ENCODE data around the gene RBM20.
"Not testable (repeated sequence)": the region's sequence is repeated elsewhere in the genome, so short reads cannot be mapped to it uniquely, and the experiment has no call there.

RBM20 gene

GRCh38 chr10:110649347-110650264 is 5.5 kb downstream of the RBM20 start:
- no peak for DNase-seq (ENCODE audit: low read depth)

- DNase-seq (ENCODE audit: low read depth): no peak
These were observed 6.1 kb downstream of the RBM20 start for GRCh38 chr10:110650265-110650668.

DNA sequence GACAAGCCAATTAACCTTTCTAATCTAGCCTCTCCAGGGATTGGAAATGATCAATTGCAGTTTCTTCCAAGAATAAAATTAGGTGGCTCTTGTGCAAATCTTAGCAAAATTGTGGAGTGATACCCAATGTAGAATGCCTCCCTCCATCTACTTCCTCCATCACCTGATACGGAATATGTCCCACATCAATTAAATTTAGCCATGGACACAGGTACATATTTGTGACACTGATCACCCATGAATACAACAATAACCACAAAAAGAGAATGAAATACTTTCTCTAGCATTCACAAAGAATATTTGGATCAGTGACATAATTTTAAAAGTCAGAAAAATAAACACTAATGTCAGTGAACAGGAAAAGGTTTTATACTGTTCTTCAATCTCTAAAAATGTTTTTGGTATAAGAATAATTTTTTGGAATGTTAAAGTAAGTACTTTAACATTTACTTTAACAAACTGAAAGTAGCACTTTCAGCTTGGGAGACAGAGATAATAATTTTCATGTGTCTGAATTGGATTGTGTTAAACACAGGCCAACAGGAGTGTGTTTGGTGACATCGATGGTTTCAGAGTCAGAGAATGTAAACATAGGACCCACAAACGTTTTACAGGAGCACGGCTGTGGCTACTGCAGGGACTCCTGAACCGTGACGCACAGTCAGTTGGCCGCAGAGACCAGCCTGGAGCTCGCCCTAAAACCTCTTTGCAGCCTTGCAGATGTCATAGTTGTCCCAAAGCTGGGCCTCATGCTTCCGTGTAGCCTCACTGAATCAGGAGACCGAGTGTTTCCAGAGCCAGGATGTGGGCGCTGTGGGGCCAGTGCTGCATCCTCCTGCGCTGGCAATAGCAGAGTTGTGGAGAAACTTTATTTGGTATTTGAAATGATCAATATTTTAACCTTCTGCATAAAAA is 7.2 kb downstream of the RBM20 start:
- DNase-seq (ENCODE audit: low read depth): no peak

DNA sequence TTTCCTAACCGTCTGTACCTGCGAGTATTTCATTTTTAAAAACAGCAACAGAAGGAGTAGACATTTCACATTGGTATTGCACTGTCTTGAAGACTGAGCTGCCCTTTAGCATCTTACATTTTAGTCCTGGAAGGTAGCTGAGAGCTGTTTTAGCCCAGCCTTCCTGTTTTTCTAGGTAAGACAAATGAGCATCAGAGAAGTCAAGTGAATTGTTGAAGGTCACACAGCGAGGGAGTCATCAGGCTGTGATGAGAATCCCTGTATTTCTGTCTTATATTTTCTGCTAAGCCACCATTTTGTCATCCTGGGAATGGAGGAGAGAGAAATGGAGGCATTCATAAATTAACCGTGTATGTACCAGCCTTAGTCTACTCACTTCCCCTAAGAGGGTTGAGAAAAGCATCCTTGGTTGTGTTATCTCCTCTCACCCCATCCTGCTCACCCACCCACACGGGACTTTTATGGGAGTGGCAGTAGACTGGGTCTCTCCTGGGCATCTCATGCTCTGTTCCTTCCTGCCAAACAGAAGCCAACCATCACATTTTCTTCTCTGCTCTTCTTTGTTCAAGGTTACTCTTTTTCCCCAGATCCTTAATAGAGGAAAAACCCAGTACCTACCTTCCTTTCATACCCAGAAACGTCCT is 8.5 kb downstream of the RBM20 start:
- no peak for DNase-seq (ENCODE audit: low read depth)

DNA sequence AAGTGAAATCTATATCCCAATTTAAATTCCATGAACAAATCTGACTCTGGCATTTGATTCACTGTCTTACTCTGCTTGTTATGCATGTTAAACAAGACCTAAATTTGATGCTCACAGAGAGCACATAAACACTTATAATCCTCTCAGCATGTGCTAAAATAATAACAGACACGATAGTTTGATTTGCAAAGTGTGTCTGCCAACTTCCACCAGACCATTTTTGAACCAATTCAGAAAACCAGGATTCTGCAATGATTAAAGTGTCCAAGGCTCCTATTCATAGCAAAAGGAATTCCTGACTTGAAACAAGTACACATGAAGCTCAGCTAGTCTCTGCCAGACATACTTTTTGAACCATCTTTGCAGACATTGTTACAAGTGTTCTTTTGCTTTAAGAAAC is 11.2 kb downstream of the RBM20 start:
- no peak for DNase-seq (ENCODE audit: low read depth)

DNA sequence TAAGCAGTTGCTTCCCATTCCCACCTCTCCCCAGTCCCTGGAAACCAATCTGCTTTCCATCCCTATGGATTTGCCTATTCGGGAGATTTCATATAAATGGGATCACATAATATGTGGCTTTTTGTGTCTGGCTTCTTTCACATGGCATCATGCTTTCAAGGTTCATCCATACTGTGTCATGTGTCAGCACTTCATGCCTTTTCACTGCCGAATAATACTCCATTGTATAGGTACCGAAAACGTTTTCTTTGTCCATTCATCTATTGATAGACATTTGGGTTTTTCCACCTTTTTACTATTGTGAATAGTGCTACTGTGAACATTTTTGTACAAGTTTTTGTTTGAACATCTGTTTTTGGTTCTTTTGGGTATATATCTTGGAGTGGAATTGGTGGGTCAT is 12.5 kb downstream of the RBM20 start:
- no peak for DNase-seq (ENCODE audit: low read depth)

DNA sequence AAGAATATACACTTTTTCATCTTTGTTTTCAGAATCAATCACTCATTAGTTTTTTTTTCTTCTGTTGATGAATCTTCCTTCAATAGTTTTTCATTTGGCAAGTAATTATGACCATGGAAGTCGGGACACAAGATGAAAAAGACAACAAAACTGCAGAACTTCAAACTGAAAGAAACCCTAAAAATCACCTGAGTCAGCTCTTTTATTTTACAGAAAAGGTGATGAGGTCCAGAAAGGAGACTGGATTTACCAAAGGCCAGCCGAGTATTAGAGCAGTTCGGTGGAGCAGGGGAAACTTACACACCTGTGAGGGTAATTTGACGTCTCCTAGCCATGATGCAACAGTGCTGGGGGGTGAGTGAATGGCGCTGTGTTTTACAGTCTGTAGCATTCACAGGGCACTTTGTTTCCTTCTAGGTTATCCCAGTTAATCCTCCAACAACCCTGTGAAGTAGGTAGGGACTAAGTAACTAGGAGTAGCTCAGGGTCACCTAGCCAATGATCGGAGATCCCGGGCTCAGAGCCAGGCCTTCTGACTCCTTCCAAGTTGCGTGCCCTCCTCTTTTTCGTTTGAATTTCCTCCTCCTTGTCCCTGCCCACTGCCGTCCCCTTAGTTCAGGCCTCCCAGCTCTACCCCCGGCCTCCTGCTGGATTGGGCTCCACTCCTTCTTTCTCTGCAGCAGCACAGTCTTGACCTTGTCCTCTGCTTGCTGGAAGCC is 14.0 kb downstream of the RBM20 start:
- no peak for DNase-seq (ENCODE audit: low read depth)

DNA sequence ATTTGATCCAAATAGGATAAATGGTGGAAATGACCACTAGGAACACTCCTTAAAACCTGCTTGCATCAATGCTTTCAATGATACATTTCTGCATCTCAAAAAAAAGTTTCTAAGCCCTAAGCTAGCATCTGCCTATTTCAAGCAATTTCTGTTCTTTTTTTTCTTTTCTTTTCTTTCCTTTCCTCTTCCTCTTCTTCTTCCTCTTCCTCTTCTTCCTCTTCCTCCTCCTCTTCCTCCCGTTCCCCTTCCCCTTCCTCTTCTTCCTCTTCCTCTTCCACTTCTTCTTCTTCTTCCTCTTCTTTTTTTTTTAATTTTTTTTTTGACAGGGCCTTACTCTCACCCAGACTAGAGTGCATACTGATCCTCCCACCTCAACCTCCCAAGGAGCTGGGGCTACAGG is 15.4 kb downstream of the RBM20 start:
- no peak for DNase-seq (ENCODE audit: low read depth)

DNA sequence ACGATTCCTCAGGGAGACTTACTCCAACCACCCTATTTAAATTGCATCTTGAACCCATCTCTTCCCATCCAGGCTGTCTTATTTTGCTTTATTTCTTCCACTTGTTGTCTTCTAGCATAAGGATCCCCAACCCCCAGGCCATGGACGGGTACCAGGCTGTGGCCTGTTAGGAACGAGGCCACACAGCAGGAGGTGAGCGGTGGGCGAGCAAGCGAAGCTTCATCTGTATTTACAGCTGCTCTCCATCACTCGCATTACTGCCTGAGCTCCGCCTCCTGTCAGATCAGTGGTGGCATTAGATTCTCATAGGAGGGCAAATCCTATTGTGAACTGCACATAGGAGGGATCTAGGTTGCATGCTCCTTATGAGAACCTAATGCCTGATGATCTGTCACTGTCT is 16.2 kb downstream of the RBM20 start:
- not testable (repeated sequence) for DNase-seq (ENCODE audit: low read depth)

DNA sequence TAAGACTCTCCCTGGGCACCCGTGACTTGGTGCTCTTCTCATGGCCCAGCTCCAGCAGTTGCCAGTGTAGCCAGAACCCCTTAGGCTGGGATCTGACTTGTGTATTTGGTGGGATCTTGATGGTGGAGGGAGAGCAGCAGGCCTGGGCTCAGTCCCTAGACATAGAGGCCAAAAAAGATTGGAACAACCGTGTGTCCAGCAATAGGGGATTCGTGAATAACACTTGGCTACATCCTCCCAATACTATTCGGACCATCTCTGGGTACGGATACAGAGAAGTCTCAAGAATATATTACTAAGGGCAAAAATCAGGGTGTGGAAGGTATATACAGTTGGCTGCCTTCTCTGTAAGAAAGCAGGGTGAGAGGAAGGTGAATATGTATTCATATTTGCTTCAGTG is 17.2 kb downstream of the RBM20 start:
- no peak for DNase-seq (ENCODE audit: low read depth)

- DNase-seq (ENCODE audit: low read depth): no peak
These were observed 20.6 kb downstream of the RBM20 start for GRCh38 chr10:110664483-110665420.

DNA sequence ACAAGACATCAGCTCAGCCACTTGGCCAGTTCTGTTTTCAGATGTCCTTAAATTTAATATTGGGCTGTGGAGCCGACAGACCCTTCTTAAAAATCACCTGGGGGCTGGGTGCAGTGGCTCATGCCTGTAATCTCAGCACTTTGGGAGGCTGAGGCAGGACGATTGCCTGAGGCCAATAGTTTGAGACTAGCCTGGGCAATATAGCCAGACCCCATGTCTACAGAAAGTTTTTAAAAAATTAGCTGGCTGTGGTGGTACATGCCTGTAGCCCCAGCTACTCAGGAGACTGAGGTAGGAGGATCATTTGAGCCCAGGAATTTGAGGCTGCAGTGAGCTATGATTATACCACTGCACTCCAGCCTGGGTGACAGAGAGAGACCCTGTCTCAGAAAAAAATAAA is 22.1 kb downstream of the RBM20 start:
- not testable (repeated sequence) for DNase-seq (ENCODE audit: low read depth)

DNA sequence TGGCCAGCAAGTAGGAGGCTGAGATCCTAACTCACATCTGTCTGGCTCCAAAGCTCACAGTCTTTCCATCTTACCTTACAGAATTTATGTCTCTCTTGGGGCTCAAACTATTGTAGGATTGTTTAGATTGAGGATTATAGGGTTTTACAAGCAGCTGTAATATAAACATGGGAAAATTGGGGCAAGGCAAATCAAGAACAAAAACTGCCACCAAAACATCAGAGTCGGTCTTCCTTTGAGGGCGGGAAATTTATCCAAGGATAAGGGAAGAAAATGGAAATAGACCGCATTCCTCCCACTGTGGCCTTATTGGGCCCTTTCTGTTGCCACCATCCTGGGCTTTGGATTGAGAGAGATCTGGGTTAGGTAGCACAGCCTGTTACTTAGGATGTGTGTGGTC is 22.5 kb downstream of the RBM20 start:
- no peak for DNase-seq (ENCODE audit: low read depth)

GRCh38 chr10:110667620-110668343 is 23.6 kb downstream of the RBM20 start:
- DNase-seq (ENCODE audit: low read depth): no peak

DNA sequence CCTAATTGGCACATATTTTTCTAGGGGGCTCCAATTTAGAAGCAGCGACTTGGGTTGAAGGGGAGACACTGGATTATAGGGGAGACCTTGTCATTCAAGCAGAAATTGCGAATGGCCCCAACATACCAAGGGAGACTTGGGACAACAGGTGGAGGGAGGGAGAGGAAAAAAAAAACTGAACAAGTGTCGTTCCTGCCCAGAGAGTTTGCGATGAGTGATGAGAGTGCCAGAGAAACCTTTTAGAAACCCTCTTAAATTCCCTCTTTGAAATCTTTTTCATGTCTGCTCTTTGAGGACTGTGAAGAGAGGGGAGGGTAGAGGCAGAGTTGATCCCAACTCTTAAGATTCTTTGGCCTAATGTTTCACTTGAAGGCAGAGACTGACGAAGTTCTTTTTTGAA is 24.3 kb downstream of the RBM20 start:
- DNase-seq (ENCODE audit: low read depth): no peak

DNA sequence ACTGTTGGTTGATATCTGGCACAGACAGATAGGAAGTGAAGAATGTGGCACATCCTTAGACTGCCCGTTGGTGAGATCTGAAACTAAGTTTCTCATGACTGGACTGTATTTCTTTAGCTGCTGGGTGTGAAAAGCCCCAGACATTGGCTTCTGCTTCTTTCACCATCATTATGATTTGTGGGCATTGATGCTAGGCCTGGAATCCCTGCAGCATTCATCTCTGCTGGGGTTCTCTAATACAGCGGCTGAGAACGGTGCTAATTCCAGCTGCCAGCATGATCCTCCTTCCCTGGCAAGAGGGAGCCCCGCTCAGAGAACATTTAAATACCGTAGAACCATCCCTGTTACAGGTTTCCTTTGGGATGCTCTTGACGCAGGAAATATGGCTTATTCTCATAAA is 26.2 kb downstream of the RBM20 start:
- no peak for DNase-seq (ENCODE audit: low read depth)

- DNase-seq (ENCODE audit: low read depth): peak; percentile 66
These were observed 27.8 kb downstream of the RBM20 start for GRCh38 chr10:110671788-110672579.

DNA sequence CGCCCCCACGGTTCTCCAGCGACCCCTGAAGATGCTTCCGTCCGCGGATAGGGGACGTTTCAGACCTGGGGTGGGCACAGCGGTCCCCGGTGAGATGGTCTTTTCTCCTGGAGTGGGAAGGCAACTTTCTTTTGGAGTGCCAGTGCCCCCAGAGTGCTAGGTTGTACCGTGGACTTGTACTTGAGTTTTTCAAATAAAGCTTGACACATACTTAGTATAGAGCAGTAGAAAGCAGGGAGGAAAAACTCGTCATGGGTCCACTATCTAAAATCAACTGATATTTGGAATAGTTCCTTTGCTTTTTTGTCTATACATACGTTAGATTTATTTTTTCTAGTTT is 28.4 kb downstream of the RBM20 start:
- DNase-seq (ENCODE audit: low read depth): no peak

DNA sequence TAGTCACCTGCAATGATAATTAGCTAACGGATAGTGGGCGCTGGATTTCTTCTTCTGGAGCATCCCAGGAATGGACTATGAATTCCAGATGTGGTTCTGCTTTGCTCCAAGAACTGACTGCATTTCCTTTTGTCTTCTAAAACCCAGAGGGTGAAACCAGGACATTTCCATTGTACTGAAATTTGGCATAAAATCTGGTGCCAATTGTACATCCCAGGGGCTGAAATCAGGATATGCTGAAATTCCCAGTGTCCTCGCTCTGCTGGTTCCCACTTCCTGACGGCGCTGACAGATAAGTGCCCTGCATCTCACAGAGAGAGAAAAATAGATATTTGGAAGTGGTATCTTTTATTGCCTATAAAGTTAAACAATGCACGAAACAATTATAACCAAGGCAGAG is 31.9 kb downstream of the RBM20 start:
- no peak for DNase-seq (ENCODE audit: low read depth)
